ENCODE data around the gene LRIG3. TPM values are rescaled to one million over a fixed set of nuclear protein-coding genes. Genes with fewer than 3 reads are reported as not detected.
"Not testable (repeated sequence)": the region's sequence is repeated elsewhere in the genome, so short reads cannot be mapped to it uniquely, and the experiment has no call there.

Gene LRIG3
- total and polyA plus RNA-seq, 11 donors, result 1.8 to 8.9 (median 4.6) TPM

DNA sequence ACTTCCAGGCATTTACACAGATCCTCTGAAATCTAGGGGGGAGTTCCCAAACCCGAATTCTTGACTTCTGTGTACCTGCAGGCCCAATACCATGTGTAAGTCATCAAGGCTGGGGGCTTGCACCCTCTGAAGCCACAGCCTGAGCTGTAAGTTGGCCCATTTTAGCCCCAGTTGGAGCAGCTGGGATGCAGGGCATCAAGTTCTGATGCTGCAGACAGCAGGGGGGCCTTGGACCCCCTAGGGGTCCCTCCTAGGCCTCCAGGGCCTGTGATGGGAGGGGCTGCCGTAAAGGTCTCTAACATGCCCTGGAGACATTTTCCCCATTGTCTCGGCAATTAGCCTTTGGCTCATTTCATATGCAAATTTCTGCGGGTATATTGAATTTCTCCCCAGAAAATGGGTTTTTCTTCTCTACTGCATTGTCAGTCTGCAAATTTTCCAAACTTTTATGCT lies 59.5 kb downstream of the LRIG3 start:
- no peak for ATAC-seq
- intact Hi-C loops (cut with DNase I), result no loop called here
- 58 to 84% (median 67%) methylated on average over 4 of the region's 4 CpGs for WGBS, 4 donors

DNA sequence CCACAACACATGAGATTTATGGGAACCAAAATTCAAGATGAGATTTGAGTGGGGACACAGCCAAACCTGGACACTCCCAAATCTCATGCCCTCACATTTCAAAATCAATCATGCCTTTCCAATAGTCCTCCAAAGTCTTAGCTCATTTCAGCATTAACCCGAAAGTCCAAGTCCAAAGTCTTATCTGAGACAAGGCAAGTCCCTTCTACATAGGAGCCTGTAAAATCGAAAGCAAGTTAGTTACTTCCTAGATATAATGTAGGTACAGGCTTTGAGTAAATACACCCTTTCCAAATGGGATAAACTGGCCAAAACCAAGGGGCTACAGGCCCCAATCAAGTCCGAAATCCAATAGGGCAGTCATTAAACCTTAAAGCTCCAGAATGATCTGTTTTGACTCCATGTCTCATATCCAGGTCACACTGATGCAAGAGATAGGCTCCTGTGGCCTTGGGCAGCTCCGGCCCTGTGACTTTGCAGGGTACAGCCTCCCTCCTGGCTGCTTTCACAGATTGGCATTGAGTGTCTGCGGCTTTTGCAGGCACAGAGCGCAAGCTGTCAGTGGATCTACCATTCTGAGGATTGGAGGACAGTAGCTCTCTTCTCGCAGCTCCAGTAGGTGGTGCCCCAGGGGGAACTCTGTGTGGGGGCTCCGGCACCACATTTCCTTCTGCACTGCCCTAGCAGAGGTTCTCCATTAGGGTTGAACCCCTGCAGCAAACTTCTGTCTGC lies 60.1 kb downstream of the LRIG3 start:
- intact Hi-C loops (cut with DNase I), result no loop called here
- ATAC-seq (no peak), DNase-seq (no peak)
- Histone ChIP-seq H3K4me3 (no peak overlapping the region), H3K9me3 (no peaks in the 10 kb centered on the region), H3K36me3 (no peaks in the 10 kb centered on the region), H3K4me1 (no peaks in the 10 kb centered on the region), H3K27me3 (no peaks in the 10 kb centered on the region), H3K27ac (no peak overlapping the region)
- TF ChIP-seq, protein P1, sequence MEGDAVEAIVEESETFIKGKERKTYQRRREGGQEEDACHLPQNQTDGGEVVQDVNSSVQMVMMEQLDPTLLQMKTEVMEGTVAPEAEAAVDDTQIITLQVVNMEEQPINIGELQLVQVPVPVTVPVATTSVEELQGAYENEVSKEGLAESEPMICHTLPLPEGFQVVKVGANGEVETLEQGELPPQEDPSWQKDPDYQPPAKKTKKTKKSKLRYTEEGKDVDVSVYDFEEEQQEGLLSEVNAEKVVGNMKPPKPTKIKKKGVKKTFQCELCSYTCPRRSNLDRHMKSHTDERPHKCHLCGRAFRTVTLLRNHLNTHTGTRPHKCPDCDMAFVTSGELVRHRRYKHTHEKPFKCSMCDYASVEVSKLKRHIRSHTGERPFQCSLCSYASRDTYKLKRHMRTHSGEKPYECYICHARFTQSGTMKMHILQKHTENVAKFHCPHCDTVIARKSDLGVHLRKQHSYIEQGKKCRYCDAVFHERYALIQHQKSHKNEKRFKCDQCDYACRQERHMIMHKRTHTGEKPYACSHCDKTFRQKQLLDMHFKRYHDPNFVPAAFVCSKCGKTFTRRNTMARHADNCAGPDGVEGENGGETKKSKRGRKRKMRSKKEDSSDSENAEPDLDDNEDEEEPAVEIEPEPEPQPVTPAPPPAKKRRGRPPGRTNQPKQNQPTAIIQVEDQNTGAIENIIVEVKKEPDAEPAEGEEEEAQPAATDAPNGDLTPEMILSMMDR (IDR thresholded peaks at IDR 0.05), result no peak
- WGBS, 4 donors, result 90 to 93% (median 92%) methylated on average over 8 of the region's 8 CpGs

More for the DNA sequence above, 59.5 kb downstream of the LRIG3 start:
- Histone ChIP-seq H3K27ac (no peak overlapping the region), H3K9me3 (no peaks in the 10 kb centered on the region), H3K4me3 (no peak overlapping the region), H3K36me3 (peaks cover 0 to 5% (median 0%) of the 10 kb centered on the region in 9 donors), H3K27me3 (no peaks in the 10 kb centered on the region), H3K4me1 (no peaks in the 10 kb centered on the region)
- no peak for TF ChIP-seq POLR2A (IDR thresholded peaks at IDR 0.05)
- TF ChIP-seq, protein P1 (IDR thresholded peaks at IDR 0.05), result no peak
- no peak for DNase-seq

DNA sequence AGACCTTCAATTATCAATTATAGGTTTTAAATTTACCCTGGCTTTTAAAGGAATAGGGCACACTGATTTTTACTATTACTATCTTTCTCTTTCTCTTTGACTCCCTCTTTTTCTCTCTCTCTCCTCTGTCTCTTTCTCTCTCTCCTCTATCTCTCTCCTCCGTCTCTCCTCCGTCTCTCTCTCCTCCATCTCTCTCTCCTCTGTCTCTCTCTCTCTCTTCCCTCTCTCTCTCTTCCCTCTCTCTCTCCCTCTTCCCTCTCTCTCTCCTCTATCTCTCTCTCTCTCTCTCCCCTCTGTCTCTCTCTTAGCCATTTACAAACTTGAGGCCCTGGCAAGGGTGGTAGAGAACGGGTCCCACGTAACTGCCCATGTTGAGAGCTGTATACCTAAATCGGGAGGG lies 62.3 kb downstream of the LRIG3 start:
- ATAC-seq (no peak), DNase-seq (no peak)
- no peaks in the 10 kb centered on the region for H3K27me3 ChIP-seq
- H3K4me3 ChIP-seq, result no peak overlapping the region
- H3K4me1 ChIP-seq, result no peaks in the 10 kb centered on the region
- WGBS, 4 donors, result 92 to 95% (median 94%) methylated on average over 5 of the region's 5 CpGs
- intact Hi-C loops (cut with DNase I), result no loop called here
- no peak overlapping the region for H3K27ac ChIP-seq
- TF ChIP-seq, protein P1 (IDR thresholded peaks at IDR 0.05), result no peak
- TF ChIP-seq POLR2A (IDR thresholded peaks at IDR 0.05), result no peak
- H3K36me3 ChIP-seq, result no peaks in the 10 kb centered on the region
- no peaks in the 10 kb centered on the region for H3K9me3 ChIP-seq

DNA sequence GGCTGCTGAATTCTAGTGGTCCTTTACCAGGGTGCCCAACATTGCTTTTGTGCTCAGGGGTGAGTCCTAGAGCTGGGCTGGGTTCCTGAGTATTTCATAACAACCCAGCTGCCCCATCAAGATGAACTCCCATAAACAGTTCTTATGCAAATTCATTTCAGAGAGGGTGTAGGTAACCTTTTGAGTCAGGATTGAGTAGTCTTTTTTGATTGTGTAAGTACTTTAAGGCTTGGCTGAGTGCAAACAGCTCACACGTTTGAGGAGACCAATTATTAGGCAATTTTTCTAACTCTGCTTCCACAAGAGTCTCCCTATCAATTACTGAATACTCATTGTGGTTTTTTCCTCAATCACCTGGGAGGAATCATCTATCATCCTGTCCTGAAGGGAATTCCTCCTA lies 63.1 kb downstream of the LRIG3 start:
- H3K27ac ChIP-seq; H3K9me3 ChIP-seq; H3K4me3 ChIP-seq; H3K36me3 ChIP-seq; ATAC-seq; DNase-seq; intact Hi-C loops (cut with DNase I); H3K4me1 ChIP-seq; H3K27me3 ChIP-seq: not testable (repeated sequence)
- 33 to 74% (median 56%) methylated on average over 1 of the region's 1 CpG for WGBS, 4 donors

DNA sequence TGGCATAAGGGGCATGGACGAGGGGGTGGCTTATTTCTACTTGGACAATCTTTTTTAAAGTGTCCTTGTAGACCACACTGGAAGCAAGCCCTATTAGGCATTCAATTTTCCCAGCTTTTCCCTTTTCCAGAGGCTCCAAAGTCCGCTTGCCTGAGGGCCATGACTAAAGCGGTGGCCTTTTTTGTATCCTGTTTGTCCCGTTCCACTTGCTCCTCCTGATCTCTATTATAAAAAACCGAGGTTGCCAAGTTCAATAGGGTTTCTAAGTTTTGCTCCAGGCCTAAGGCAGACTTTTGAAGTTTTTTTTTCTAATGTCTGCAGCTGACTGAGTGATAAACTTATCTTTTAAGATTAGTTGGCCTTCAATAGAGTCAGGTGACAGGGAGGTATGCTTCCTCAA lies 64.7 kb downstream of the LRIG3 start:
- H3K27me3 ChIP-seq; DNase-seq; intact Hi-C loops (cut with DNase I); H3K27ac ChIP-seq; H3K4me1 ChIP-seq; H3K36me3 ChIP-seq; ATAC-seq; H3K4me3 ChIP-seq; H3K9me3 ChIP-seq: not testable (repeated sequence)
- WGBS, 4 donors, result 62 to 88% (median 82%) methylated on average over 5 of the region's 5 CpGs

All from heart left ventricle (tissue), 16 donors.